ENCODE measurements around the gene FNBP1.
"Not testable (repeated sequence)": the region's sequence is repeated elsewhere in the genome, so short reads cannot be mapped to it uniquely, and the experiment has no call there.

The FNBP1 gene

GRCh38 chr9:129952337-129952736 is 90.7 kb downstream of the FNBP1 start:
- no peak overlapping the region for H3K4me3 ChIP-seq (ENCODE audit: low read depth, low read length)
- no peak for TF ChIP-seq CTCF (IDR thresholded peaks at IDR 0.05; ENCODE audit: control insufficient read depth, extremely low read depth, insufficient read depth)
- no peak for DNase-seq (ENCODE audit: low read depth)

DNA sequence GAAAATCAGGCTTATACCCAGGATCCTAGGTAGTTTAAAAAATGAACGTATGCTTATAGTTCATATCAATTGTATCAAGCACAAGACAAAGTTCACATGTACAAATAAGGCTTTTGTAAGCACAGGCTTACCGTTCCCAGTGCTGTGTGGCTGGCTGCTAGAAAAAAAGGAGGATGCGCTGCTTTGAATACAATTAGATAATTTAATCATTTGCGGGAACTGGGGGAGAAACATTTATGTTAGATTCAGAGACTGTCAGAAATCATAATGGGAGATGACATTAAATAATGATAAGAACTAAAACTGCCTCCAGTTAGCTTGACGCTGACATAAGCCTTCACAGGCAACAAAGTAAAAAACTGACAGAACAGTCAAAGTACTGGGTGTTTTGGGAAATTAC is 93.2 kb downstream of the FNBP1 start:
- H3K4me3 ChIP-seq (ENCODE audit: low read depth, low read length): no peak overlapping the region
- TF ChIP-seq CTCF (IDR thresholded peaks at IDR 0.05; ENCODE audit: control insufficient read depth, extremely low read depth, insufficient read depth): no peak
- DNase-seq (ENCODE audit: low read depth): no peak

DNA sequence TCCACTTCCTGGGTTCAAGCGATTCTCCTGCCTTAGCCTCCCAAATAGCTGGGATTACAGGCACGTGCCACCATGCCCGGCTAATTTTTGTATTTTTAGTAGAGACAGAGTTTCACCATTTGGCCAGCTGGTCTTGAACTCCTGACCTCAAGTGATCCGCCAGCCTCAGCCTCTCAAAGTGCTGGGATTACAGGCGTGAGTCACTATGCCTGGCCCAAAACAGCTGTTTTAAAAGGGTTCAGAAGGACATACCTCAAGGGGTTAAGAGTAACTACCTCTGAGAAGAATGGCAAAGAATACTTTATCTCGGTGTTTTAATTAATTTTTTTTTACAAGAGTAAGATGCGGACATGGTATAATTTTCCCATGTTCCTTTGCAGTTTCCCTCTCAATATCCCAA is 94.4 kb downstream of the FNBP1 start:
- not testable (repeated sequence) for DNase-seq (ENCODE audit: low read depth); H3K4me3 ChIP-seq (ENCODE audit: low read depth, low read length)

DNA sequence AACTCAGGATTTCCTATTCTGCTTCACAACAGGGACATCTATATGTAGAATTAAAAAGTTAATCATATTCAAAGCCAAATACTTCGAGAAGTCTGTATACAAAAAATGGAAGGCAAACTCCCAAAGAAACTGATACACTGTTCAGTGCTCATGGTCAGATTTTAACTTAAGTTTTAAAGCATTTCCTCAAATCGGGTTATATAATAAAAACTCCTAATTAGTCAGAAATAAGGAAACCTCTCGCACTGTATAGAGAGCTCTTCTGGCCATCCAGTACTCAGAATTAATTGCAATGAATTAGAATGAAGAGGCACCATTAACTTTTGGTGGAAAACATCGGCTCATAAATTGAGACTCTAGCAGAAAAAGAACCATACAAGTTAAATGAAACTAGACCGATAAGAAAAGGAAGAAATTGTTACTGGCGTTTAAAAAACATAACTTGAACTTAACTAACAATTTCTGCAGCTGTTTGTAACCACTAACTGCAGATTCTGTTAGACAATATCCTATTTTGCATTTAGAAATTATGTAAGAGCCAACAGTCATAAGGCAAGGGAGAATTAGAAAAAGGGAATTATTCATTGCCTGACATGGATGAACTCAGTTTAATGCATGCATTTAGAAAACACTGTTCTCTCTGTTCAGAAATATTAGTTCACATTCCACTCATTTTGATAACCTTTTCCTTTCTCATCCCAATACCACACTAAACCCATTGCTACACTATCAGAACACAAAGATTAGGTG is 96.6 kb downstream of the FNBP1 start:
- no peak overlapping the region for H3K4me3 ChIP-seq (ENCODE audit: low read depth, low read length)
- DNase-seq (ENCODE audit: low read depth): no peak
- no peak for TF ChIP-seq CTCF (IDR thresholded peaks at IDR 0.05; ENCODE audit: control insufficient read depth, extremely low read depth, insufficient read depth)

DNA sequence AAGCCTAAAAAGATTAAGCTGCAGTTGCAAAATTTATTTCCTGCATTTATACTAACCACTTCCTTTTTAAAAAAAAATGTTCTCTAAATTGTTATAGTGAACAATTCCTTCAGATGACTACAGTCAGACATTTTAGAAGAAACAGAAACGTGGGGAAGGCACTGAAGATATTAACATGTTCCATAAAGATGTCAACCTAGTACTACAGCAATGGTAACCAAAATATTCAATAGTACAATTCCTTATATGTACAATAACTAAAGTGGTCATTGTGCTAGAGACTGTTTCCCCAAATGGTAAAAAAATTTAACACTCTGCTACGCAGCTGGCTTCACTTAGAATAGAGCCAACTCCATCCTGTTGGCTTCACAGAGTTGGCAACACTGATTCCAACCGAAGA is 97.7 kb downstream of the FNBP1 start:
- no peak overlapping the region for H3K4me3 ChIP-seq (ENCODE audit: low read depth, low read length)

GRCh38 chr9:129944506-129945116 is 98.4 kb downstream of the FNBP1 start:
- TF ChIP-seq CTCF (IDR thresholded peaks at IDR 0.05; ENCODE audit: control insufficient read depth, extremely low read depth, insufficient read depth): no peak
- H3K4me3 ChIP-seq (ENCODE audit: low read depth, low read length): no peak overlapping the region
- DNase-seq (ENCODE audit: low read depth): no peak

More for the DNA sequence above, 97.7 kb downstream of the FNBP1 start:
- TF ChIP-seq CTCF (IDR thresholded peaks at IDR 0.05; ENCODE audit: control insufficient read depth, extremely low read depth, insufficient read depth): no peak
- DNase-seq (ENCODE audit: low read depth): no peak

GRCh38 chr9:129939431-129939830 is 103.6 kb downstream of the FNBP1 start:
- no peak for TF ChIP-seq CTCF (IDR thresholded peaks at IDR 0.05; ENCODE audit: control insufficient read depth, extremely low read depth, insufficient read depth)
- no peak for DNase-seq (ENCODE audit: low read depth)
- H3K4me3 ChIP-seq (ENCODE audit: low read depth, low read length): no peak overlapping the region

Data from LNCaP clone FGC (cell line).